Measurements from ENCODE around the gene TNRC6C.
A peak's percentile ranks its signal among the peaks of the same experiment; 100 is the strongest.
"Not testable (repeated sequence)": the region's sequence is repeated elsewhere in the genome, so short reads cannot be mapped to it uniquely, and the experiment has no call there.

TNRC6C gene

GRCh38 chr17:78134899-78135385, 176.4 kb downstream of the TNRC6C start:
- H3K4me3 ChIP-seq (ENCODE audit: control insufficient read depth, low read depth, low read length), result no peak overlapping the region
- no peak for DNase-seq (ENCODE audit: low read depth)
- TF ChIP-seq, protein P1, sequence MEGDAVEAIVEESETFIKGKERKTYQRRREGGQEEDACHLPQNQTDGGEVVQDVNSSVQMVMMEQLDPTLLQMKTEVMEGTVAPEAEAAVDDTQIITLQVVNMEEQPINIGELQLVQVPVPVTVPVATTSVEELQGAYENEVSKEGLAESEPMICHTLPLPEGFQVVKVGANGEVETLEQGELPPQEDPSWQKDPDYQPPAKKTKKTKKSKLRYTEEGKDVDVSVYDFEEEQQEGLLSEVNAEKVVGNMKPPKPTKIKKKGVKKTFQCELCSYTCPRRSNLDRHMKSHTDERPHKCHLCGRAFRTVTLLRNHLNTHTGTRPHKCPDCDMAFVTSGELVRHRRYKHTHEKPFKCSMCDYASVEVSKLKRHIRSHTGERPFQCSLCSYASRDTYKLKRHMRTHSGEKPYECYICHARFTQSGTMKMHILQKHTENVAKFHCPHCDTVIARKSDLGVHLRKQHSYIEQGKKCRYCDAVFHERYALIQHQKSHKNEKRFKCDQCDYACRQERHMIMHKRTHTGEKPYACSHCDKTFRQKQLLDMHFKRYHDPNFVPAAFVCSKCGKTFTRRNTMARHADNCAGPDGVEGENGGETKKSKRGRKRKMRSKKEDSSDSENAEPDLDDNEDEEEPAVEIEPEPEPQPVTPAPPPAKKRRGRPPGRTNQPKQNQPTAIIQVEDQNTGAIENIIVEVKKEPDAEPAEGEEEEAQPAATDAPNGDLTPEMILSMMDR (IDR thresholded peaks at IDR 0.05; ENCODE audit: control insufficient read depth, insufficient read depth, low read depth, low read length, missing control alignments), result no peak

GRCh38 chr17:78135858-78136500, 177.5 kb downstream of the TNRC6C start:
- TF ChIP-seq, protein P1 (IDR thresholded peaks at IDR 0.05; ENCODE audit: control insufficient read depth, insufficient read depth, low read depth, low read length, missing control alignments), result no peak
- H3K4me3 ChIP-seq (ENCODE audit: control insufficient read depth, low read depth, low read length), result no peak overlapping the region
- no peak for DNase-seq (ENCODE audit: low read depth)

- no peak overlapping the region for H3K4me3 ChIP-seq (ENCODE audit: control insufficient read depth, low read depth, low read length)
- DNase-seq (ENCODE audit: low read depth), result no peak
- TF ChIP-seq, protein P1 (IDR thresholded peaks at IDR 0.05; ENCODE audit: control insufficient read depth, insufficient read depth, low read depth, low read length, missing control alignments), result peak; percentile 43
These were observed 179.1 kb downstream of the TNRC6C start for GRCh38 chr17:78137392-78138203.

DNA sequence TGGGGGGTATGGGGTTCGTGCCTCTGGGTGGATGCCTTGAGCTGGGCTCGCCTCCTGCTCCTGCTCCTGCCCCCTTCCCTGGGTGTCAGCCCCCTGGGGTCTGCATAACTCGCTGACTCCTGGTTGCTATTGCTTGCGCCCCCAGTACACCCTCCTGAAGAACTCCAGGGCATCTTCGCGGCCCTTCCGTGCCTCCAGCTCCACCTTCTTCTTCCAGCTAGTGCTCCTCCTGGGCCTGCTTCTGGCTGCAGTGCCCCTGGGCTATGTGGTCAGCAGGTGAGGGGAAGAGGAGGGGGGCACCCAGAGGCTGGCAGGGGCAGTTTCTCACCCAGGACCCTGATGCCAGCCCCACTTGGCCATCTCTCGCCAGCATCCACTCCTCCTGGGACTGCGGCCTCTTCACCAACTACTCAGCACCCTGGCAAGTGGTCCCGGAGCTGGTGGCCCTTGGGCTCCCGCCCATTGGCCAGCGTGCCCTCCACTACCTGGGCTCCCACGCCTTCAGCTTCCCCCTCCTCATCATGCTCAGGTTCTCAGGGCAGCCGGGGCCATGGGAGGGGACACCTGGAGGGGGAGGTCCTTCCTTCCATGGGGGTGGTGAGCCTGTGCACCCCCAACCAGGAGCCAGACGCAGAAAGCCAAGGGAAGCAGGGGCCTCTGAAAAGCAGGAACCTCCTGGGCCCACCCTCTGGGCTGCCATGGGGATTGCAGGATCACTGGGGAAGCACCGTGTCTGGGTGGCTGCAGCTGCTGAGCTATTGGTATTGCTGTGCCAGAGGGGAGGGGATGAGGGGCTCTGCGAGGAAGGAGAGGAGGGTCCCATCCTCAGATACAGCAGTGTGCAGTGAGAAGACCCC, 179.9 kb downstream of the TNRC6C start:
- TF ChIP-seq, protein P1 (IDR thresholded peaks at IDR 0.05; ENCODE audit: control insufficient read depth, insufficient read depth, low read depth, low read length, missing control alignments), result no peak
- H3K4me3 ChIP-seq (ENCODE audit: control insufficient read depth, low read depth, low read length), result no peak overlapping the region
- no peak for DNase-seq (ENCODE audit: low read depth)

DNA sequence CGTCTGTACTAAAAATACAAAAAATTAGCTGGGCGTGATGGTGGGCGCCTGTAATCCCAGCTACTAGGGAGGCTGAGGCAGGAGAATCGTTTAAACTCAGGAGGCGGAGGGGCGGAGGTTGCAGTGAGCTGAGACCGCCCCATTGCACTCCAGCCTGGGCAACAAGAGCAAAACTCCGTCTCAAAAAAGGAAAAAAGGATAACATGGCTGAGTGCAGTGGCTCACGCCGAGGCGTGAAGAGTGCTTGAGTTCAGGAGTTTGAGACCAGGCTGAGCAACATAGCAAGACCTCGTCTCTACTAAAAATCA, 181.3 kb downstream of the TNRC6C start:
- DNase-seq (ENCODE audit: low read depth); H3K4me3 ChIP-seq (ENCODE audit: control insufficient read depth, low read depth, low read length): not testable (repeated sequence)

DNA sequence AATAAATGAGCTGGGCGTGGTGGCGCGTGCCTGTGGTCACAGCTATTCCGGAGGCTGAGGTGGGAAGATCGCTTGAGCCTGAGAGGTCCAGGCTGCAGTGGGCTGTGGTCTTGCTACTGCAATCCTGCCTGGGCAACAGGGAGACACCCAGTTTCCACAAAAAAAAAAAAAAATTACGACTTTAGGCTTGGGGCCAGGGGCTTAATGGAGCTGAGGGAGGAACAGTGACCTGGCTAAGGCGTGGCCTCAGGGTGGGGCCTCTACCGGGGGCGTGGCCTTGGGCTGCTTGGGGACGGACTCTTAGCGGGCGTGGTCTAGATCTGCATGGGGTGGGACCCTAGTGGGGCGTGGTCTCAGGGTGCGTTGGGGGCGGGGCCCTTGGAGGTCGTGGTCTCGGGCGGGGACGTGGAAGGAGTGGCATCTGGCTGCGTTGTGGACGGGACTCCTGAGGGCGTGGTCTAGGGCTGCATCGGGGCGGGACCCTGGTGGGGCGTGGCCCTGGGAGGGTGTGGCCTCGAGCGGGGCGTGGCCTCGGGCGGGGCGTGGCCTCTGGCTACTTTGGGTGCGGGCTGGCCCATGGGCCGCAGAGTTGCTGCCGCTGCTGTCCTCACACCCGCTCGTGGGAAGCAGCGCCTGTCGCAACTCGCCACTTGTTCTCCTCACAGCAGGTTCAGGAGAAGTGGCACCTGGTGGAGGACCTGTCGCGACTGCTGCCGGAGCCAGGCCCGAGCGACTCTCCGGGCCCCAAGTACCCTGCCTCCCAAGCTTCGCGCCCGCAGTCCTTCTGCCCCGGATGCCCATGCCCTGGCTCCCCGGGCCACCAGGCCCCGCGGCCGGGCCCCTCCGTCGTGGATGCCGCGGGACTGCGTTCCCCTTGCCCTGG, 181.9 kb downstream of the TNRC6C start:
- DNase-seq (ENCODE audit: low read depth), result no peak
- H3K4me3 ChIP-seq (ENCODE audit: control insufficient read depth, low read depth, low read length), result no peak overlapping the region
- TF ChIP-seq, protein P1 (IDR thresholded peaks at IDR 0.05; ENCODE audit: control insufficient read depth, insufficient read depth, low read depth, low read length, missing control alignments), result no peak
